Tibial artery (tissue), 4 donors: ENCODE data around the gene CCBE1.

Source experiments
- DNase-seq, 2 donors: peaks; one replicate each; pipeline ENCODE4 v3.0.0-alpha.2; 2019
- H3K27ac ChIP-seq, 2 donors: fragments of 200-600 bp; sonication (generic) in 1 of 2; 1 replicate in 1 of 2; 2 replicates in 1 of 2; pipeline ENCODE4 v1.5.1; 2018 to 2019; ENCODE audit warnings: mild to moderate bottlenecking in 1 of 2
- H3K27me3 ChIP-seq, 2 donors: fragments of 200-600 bp; sonication (generic) in 1 of 2; one replicate each; pipeline versions ENCODE4 v1.5.1 to v1.6.0; 2016 to 2019
- H3K36me3 ChIP-seq, 3 donors: fragments of 200-600 bp; sonication (generic) in 2 of 3; one replicate each; pipeline ENCODE4 v1.5.1; 2016 to 2019; ENCODE audit warnings: mild to moderate bottlenecking in 2 of 3
- H3K4me1 ChIP-seq, 4 donors: fragments of 200-600 bp; sonication (generic) in 2 of 4; 1 replicate in 3 of 4; 2 replicates in 1 of 4; pipeline ENCODE4 v1.5.1; 2016 to 2019
- H3K4me3 ChIP-seq, 2 donors: fragments of 200-600 bp; sonication (generic) in 1 of 2; 1 replicate in 1 of 2; 2 replicates in 1 of 2; pipeline ENCODE4 v1.5.1; 2018 to 2019; ENCODE audit warnings: mild to moderate bottlenecking in 2 of 2
- H3K9me3 ChIP-seq, 3 donors: fragments of 200-600 bp; sonication (generic) in 1 of 3; one replicate each; pipeline ENCODE4 v1.5.1; 2016 to 2019
- intact Hi-C: fragments of 100-400 bp; cut with DNase I; formaldehyde crosslinking; loops from one replicate; pipeline ENCODE4 v1.15.0; 2023; ENCODE audit warnings: low total_unique reads
- TF ChIP-seq, protein P1 (sequence below), 2 experiments: fragments of 200-600 bp in 1 of 2; fragments of 450-650 bp in 1 of 2; IDR thresholded peaks; one replicate each; pipeline ENCODE4 v1.5.1; 2017 to 2019; ENCODE audit warnings: antibody characterized with exemption in 2 of 2, mild to moderate bottlenecking in 1 of 2, moderate library complexity in 1 of 2

CCBE1 gene

DNA sequence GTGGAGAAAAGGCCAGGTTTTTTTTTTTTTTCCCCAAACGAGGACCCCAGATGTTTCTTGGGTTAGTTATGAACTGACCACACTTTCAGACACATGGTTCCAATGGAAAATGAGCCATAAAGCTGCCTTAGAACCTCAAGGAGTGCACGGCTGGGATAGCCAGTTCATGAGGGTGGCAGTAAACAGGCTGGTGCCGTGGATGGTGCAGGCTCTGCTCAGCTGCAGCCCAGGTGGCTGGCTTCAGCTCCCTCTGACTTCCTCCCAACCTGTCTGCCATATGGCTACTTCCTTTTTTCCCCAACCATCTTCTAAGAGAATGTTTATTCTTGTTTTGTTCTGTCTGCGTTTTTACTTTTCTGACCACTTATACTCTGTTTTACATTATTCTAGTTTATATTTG, 228.4 kb downstream of the CCBE1 start:
- intact Hi-C loops, result no loop called here
- Histone ChIP-seq H3K4me3 (no peak overlapping the region), H3K27me3 (no peaks in the 10 kb centered on the region), H3K9me3 (no peaks in the 10 kb centered on the region), H3K36me3 (no peaks in the 10 kb centered on the region), H3K4me1 (no peaks in the 10 kb centered on the region), H3K27ac (no peak overlapping the region)
- TF ChIP-seq, protein P1, sequence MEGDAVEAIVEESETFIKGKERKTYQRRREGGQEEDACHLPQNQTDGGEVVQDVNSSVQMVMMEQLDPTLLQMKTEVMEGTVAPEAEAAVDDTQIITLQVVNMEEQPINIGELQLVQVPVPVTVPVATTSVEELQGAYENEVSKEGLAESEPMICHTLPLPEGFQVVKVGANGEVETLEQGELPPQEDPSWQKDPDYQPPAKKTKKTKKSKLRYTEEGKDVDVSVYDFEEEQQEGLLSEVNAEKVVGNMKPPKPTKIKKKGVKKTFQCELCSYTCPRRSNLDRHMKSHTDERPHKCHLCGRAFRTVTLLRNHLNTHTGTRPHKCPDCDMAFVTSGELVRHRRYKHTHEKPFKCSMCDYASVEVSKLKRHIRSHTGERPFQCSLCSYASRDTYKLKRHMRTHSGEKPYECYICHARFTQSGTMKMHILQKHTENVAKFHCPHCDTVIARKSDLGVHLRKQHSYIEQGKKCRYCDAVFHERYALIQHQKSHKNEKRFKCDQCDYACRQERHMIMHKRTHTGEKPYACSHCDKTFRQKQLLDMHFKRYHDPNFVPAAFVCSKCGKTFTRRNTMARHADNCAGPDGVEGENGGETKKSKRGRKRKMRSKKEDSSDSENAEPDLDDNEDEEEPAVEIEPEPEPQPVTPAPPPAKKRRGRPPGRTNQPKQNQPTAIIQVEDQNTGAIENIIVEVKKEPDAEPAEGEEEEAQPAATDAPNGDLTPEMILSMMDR (IDR thresholded peaks at IDR 0.05), result no peak
- DNase-seq, result no peak

DNA sequence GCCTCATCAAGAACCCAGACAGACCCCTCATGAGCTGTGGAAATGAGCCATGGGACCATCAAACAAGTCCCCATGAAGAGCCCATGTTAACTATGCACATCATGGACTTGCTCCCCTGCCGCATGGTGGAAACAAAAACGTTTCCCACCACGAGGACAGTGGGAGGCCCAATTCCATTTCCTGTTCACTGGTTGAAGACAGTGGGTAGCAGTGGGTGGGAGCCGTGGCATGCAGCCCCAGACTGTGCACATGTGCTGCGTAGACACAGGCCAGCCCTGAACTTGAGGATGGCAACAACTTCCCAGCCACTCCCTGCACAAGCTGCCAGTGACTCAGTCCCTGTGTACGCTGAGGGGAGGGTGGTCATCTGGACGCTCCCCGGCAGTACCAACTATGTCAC, 229.7 kb downstream of the CCBE1 start:
- intact Hi-C loops, result no loop called here
- Histone ChIP-seq H3K4me3 (no peak overlapping the region), H3K27me3 (no peaks in the 10 kb centered on the region), H3K27ac (no peak overlapping the region), H3K36me3 (no peaks in the 10 kb centered on the region), H3K4me1 (no peaks in the 10 kb centered on the region), H3K9me3 (no peaks in the 10 kb centered on the region)
- DNase-seq, result no peak
- TF ChIP-seq, protein P1 (IDR thresholded peaks at IDR 0.05), result no peak

DNA sequence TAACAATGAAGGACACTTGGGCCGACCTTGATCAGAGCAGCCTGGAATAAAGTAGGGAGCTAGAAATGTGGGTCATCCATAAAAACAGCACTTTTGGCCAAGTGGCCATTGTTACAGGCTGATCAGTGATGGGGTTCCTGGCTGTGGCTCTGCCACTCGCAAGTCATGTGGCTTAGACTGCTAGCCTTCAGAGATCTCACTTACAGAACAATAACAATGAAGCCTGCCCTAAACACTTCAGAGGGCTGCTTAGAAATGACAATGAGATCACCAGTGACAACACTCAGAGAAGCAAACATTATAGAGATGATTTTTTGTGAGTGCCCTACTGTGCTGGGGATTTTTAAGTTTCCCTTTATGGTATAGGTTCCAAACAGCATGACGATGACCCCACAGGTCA, 230.2 kb downstream of the CCBE1 start:
- H3K4me1 ChIP-seq, result no peaks in the 10 kb centered on the region
- TF ChIP-seq, protein P1 (IDR thresholded peaks at IDR 0.05), result no peak
- no peaks in the 10 kb centered on the region for H3K36me3 ChIP-seq
- no peak overlapping the region for H3K27ac ChIP-seq
- no peaks in the 10 kb centered on the region for H3K9me3 ChIP-seq
- no peak overlapping the region for H3K4me3 ChIP-seq
- intact Hi-C loops, result no loop called here
- no peaks in the 10 kb centered on the region for H3K27me3 ChIP-seq
- DNase-seq, result no peak

DNA sequence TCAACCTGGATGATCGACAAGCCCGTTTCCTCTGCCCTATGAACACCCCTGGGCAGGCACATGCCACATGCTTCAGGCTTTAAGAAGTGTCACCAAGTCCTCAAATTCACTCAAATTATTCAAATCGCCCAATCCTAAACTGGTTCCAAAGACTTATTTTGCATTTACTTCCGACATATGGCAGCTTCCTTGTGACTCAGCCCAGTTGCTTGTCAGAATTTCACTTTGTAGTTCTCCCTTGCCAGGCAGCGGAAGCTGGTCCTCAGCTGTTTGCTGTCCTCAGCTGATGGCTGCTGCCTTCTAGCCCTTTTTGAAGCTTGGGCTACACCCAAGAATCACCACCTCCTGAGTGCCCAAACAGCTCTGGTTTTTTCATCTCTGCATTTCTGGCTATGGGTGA, 232.7 kb downstream of the CCBE1 start:
- TF ChIP-seq, protein P1 (IDR thresholded peaks at IDR 0.05), result no peak
- H3K4me3 ChIP-seq, result no peak overlapping the region
- no peaks in the 10 kb centered on the region for H3K4me1 ChIP-seq
- H3K9me3 ChIP-seq, result no peaks in the 10 kb centered on the region
- no peak for DNase-seq
- H3K27me3 ChIP-seq, result no peaks in the 10 kb centered on the region
- H3K27ac ChIP-seq, result no peak overlapping the region
- intact Hi-C loops, result no loop called here
- no peaks in the 10 kb centered on the region for H3K36me3 ChIP-seq

DNA sequence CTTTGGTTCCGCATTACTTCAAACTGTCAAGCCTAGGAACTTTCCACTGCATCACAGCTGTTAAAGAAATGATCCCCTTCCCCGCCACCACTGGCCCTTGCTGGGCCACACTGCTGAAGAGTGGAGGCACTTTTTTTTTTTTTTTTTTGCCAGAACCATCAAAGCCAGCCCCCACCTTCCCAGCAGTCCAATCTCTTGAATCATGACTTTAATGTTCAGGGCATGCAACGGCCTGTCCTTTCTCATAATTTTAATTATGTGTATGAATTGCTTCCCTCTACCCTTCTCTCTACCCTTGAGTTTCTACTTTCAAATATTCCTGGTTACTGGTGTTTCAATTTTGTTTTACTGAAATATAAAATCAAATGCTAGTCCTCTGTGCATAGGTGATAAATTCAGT, 236.1 kb downstream of the CCBE1 start:
- intact Hi-C loops, result no loop called here

DNA sequence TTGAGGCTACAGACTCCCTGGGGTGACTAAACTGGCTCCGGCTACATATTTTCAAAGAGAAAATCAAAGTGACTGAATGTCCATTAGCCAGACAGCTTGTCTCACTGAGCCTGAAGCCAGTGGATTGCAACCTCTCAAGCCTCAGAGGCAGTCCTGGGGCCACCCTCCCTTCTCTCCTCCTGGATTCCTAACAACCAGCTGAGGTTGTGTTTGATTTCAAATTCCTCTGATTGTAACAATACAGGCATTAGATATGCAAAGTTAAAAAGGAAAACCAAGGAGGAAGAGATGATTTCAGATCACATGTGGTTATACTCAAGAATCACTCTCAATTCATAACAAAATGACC, 237.2 kb downstream of the CCBE1 start:
- H3K27ac ChIP-seq, result no peak overlapping the region
- DNase-seq, result no peak
- no peak overlapping the region for H3K4me3 ChIP-seq
- peaks cover 0 to 17% of the 10 kb centered on the region in 2 donors for H3K27me3 ChIP-seq
- H3K9me3 ChIP-seq, result no peaks in the 10 kb centered on the region
- H3K4me1 ChIP-seq, result no peaks in the 10 kb centered on the region
- no peaks in the 10 kb centered on the region for H3K36me3 ChIP-seq
- TF ChIP-seq, protein P1 (IDR thresholded peaks at IDR 0.05), result no peak
- intact Hi-C loops, result no loop called here

More for the DNA sequence above, 236.1 kb downstream of the CCBE1 start:
- DNase-seq, result no peak
- peaks cover 0 to 13% of the 10 kb centered on the region in 2 donors for H3K27me3 ChIP-seq
- no peak overlapping the region for H3K4me3 ChIP-seq
- H3K36me3 ChIP-seq, result no peaks in the 10 kb centered on the region
- H3K9me3 ChIP-seq, result no peaks in the 10 kb centered on the region
- H3K27ac ChIP-seq, result no peak overlapping the region
- H3K4me1 ChIP-seq, result no peaks in the 10 kb centered on the region
- TF ChIP-seq, protein P1 (IDR thresholded peaks at IDR 0.05), result no peak
